Sigmoid colon (tissue), 4 donors: ENCODE results near the gene MOV10L1.

ENCODE experiments used
- EP300 ChIP-seq, 4 donors: sonication (generic); formaldehyde crosslinking; IDR thresholded peaks; one replicate each; pipeline ENCODE4 v1.6.1; 2017; ENCODE audit warnings: antibody characterized with exemption in 4 of 4
- TF ChIP-seq, protein P1 (sequence below), 4 experiments: fragments of 450-650 bp in 3 of 4; fragments of 200-600 bp in 1 of 4; IDR thresholded peaks; one replicate each; pipeline ENCODE4 v1.5.1; 2016 to 2019; ENCODE audit warnings: antibody characterized with exemption in 4 of 4, mild to moderate bottlenecking in 3 of 4, moderate library complexity in 2 of 4

DNA sequence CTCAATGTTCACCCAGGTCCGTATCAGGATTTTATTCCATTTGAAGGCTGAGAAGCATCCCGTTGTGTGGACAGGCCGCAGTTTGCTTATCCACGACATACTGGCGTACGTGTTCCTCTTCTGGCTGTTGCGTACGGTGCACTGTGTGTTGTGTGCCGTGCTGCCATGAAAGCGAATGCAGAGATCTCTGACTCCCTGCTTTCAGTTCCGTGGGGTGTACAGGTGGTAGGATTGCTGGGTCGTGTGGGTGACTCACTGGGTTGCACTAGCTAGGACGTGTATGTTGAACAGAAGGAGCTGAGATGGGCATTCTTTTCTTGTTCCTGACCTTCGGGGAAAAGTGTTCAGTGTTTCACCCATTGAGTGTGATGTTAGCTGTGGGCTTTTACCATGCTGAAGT is 121.3 kb downstream of the MOV10L1 start:
- no peak for TF ChIP-seq EP300 (IDR thresholded peaks at IDR 0.05)
- TF ChIP-seq, protein P1, sequence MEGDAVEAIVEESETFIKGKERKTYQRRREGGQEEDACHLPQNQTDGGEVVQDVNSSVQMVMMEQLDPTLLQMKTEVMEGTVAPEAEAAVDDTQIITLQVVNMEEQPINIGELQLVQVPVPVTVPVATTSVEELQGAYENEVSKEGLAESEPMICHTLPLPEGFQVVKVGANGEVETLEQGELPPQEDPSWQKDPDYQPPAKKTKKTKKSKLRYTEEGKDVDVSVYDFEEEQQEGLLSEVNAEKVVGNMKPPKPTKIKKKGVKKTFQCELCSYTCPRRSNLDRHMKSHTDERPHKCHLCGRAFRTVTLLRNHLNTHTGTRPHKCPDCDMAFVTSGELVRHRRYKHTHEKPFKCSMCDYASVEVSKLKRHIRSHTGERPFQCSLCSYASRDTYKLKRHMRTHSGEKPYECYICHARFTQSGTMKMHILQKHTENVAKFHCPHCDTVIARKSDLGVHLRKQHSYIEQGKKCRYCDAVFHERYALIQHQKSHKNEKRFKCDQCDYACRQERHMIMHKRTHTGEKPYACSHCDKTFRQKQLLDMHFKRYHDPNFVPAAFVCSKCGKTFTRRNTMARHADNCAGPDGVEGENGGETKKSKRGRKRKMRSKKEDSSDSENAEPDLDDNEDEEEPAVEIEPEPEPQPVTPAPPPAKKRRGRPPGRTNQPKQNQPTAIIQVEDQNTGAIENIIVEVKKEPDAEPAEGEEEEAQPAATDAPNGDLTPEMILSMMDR (IDR thresholded peaks at IDR 0.05), result no peak
